GM12892 (cell line): ENCODE measurements around the gene GTF3C5.

Experiments
- POLR2A ChIP-seq: IDR thresholded peaks from 2 replicates; pipeline ENCODE4 v1.6.1; 2011; ENCODE audit warnings: low read depth, low read length, control low read depth
- POLR2AphosphoS5 ChIP-seq: IDR thresholded peaks from 2 replicates; pipeline ENCODE4 v1.6.1; 2011; ENCODE audit warnings: low read depth, low read length, control low read depth

DNA sequence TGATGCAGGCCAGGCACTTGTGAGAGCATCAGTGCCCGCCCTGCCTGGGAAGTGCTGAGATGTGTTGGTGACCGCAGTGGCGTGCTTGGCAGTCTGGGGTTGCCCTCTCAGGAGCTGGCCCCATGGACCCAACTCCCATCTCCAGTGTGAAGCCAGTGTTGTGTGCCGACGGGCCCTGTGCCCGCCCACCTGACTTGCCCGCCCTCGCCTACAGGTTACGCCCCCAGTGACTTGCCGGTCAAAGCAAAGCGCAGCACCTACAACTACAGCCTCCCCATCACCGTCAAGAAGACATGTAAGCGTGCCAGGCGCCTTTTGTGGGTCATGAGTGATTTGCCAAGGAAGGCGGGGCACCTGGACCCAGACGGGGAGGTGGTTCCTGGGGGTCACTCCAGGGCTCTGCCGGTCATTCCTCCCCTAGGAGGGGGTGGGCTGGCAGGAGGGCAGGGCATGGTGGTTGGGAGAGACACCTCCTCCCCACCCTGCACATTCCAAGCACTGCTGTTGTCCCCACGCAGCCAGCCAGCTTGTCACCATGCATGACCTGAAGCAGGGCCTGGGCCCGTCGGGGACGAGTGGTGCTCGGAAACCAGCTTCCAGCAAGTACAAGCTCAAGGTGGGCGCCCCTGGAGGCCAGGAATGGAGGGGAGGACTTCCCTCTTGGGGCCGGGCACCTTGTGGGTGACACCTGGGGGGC, 23.5 kb downstream of the GTF3C5 start:
- TF ChIP-seq POLR2AphosphoS5: no peak
- TF ChIP-seq POLR2A: no peak
